ENCODE results near the gene C1orf232. TPM values are rescaled to one million over a fixed set of nuclear protein-coding genes. Genes with fewer than 3 reads are reported as not detected.

C1orf232 gene
- total RNA-seq, 3 donors from 2014 or later (not counting 1 experiment from before 2014, with no cell fraction given): not detected

DNA sequence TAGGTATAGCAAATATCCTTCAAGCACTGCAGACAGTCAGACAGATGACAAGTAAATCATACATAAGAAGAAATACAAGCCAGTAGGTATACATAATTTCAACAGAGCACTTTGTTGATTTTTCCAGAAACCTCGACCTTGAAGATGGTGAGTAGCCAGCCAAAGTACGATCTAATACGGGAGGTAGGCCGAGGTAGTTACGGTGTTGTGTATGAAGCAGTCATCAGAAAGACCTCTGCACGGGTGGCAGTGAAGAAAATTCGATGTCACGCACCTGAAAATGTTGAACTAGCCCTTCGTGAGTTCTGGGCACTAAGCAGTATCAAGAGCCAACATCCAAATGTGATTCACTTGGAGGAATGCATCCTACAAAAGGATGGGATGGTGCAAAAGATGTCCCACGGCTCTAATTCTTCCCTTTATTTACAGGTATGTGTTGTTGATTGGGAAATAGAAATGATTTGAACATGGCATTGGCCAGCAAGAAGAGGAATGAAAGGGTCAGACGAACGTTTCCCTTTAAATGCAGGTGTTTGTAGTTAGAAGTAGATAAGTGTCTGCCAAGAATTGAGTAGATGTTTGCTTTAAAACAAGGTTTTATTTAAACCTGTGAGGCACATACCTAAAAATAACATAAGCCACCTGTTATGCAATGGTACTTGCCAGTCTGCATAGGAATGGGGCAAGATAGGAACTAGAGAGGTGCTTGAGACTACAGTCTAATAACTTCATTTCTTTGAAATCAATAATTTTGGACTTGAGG lies 54.4 kb downstream of the C1orf232 start:
- no peaks in the 10 kb centered on the region for H3K9me3 Mint-ChIP-seq
- WGBS (ENCODE audit: insufficient coverage): 95% methylated on average over 11 of the region's 12 CpGs
- Histone ChIP-seq H3K4me3 (ENCODE audit: low read length) (no peak overlapping the region), H3K9me3 (ENCODE audit: control insufficient read depth, insufficient read depth, low read length) (no peaks in the 10 kb centered on the region), H3K27me3 (ENCODE audit: control insufficient read depth, insufficient read depth, low read length) (no peaks in the 10 kb centered on the region), H3K36me3 (ENCODE audit: control insufficient read depth, insufficient read depth, low read length) (peaks cover 23% of the 10 kb centered on the region), H3K27ac (ENCODE audit: low read length) (no peak overlapping the region), H3K4me1 (ENCODE audit: control insufficient read depth, insufficient read depth, low read length) (peaks cover 13% of the 10 kb centered on the region)
- H3K4me1 Mint-ChIP-seq: peaks cover 13 to 15% of the 10 kb centered on the region in 2 donors
- no peak overlapping the region for H3K4me3 Mint-ChIP-seq
- no peaks in the 10 kb centered on the region for H3K36me3 Mint-ChIP-seq
- no peak for DNase-seq
- no peak for ATAC-seq
- intact Hi-C loops (cut with micrococcal nuclease): loop anchor here (10.0 kb wide), 1 partner anchor 430 kb away; no protein-coding TSS in a partner anchor
- no peak overlapping the region for H3K27ac Mint-ChIP-seq
- TF ChIP-seq, protein P1, sequence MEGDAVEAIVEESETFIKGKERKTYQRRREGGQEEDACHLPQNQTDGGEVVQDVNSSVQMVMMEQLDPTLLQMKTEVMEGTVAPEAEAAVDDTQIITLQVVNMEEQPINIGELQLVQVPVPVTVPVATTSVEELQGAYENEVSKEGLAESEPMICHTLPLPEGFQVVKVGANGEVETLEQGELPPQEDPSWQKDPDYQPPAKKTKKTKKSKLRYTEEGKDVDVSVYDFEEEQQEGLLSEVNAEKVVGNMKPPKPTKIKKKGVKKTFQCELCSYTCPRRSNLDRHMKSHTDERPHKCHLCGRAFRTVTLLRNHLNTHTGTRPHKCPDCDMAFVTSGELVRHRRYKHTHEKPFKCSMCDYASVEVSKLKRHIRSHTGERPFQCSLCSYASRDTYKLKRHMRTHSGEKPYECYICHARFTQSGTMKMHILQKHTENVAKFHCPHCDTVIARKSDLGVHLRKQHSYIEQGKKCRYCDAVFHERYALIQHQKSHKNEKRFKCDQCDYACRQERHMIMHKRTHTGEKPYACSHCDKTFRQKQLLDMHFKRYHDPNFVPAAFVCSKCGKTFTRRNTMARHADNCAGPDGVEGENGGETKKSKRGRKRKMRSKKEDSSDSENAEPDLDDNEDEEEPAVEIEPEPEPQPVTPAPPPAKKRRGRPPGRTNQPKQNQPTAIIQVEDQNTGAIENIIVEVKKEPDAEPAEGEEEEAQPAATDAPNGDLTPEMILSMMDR (IDR thresholded peaks at IDR 0.05): no peak
- no peaks in the 10 kb centered on the region for H3K27me3 Mint-ChIP-seq (ENCODE audit: low read depth in 2 of 2)

Other genes with a start within 250 kb of the C1orf232 start
- 10 to 100 TPM; 39.0 to 95.1 (median 68.6) TPM for gene PAFAH2, start 170.9 kb downstream of the C1orf232 start, total RNA-seq
- not detected for gene EXTL1, start 147.2 kb downstream of the C1orf232 start, total RNA-seq
- gene SLC30A2, start 122.8 kb downstream of the C1orf232 start, total RNA-seq: not detected
- not detected for gene TRIM63, start 101.3 kb downstream of the C1orf232 start, total RNA-seq
- 1 to 10 TPM; 3.1 to 8.2 (median 8.1) TPM for gene PDIK1L, start 57.1 kb downstream of the C1orf232 start, total RNA-seq
- gene FAM110D, start 9.9 kb downstream of the C1orf232 start, total RNA-seq: not detected
- gene ZNF593, start 945 bp upstream of the C1orf232 start, total RNA-seq: 10 to 100 TPM in 2 of 3 donors, 1 to 10 TPM in 1; 8.6 to 17.8 (median 15.6) TPM
- gene ZNF593OS, start 2.9 kb upstream of the C1orf232 start, total RNA-seq: not detected
- 1 to 10 TPM in 2 of 3 donors, under 1 TPM in 1; 0.89 to 1.9 (median 1.0) TPM for gene CNKSR1, start 8.5 kb upstream of the C1orf232 start, total RNA-seq
- not detected for gene CATSPER4, start 21.6 kb upstream of the C1orf232 start, total RNA-seq
- gene CEP85, start 65.2 kb upstream of the C1orf232 start, total RNA-seq: 10 to 100 TPM; 13.0 to 20.4 (median 18.0) TPM
- gene SH3BGRL3, start 111.1 kb upstream of the C1orf232 start, total RNA-seq: 100 to 1,000 TPM; 396 to 488 (median 437) TPM
- gene UBXN11, start 137.7 kb upstream of the C1orf232 start, total RNA-seq: 10 to 100 TPM; 22.7 to 32.0 (median 31.7) TPM
- 100 to 1,000 TPM; 454 to 485 (median 482) TPM for gene CD52, start 149.0 kb upstream of the C1orf232 start, total RNA-seq
- gene CRYBG2, start 185.2 kb upstream of the C1orf232 start, total RNA-seq: 1 to 10 TPM; 2.5 to 5.8 (median 3.2) TPM
- 10 to 100 TPM in 2 of 3 donors, 1 to 10 TPM in 1; 9.6 to 38.2 (median 19.7) TPM for gene ZNF683, start 203.8 kb upstream of the C1orf232 start, total RNA-seq
- gene LIN28A, start 241.9 kb upstream of the C1orf232 start, total RNA-seq: not detected